Urothelium cell line (cell line): ENCODE results near the gene PRSS48.
"Not testable (repeated sequence)": the region's sequence is repeated elsewhere in the genome, so short reads cannot be mapped to it uniquely, and the experiment has no call there.

Source experiments
- DNase-seq: peaks from one replicate; pipeline ENCODE4 v3.0.0; 2011; ENCODE audit warnings: low spot score, mixed read lengths
- FAIRE-seq: peaks from 2 replicates; lab custom pipeline; 2011; peaks lifted over from hg19 to GRCh38; lab: Jason Lieb, UNC

The PRSS48 gene, protein sequence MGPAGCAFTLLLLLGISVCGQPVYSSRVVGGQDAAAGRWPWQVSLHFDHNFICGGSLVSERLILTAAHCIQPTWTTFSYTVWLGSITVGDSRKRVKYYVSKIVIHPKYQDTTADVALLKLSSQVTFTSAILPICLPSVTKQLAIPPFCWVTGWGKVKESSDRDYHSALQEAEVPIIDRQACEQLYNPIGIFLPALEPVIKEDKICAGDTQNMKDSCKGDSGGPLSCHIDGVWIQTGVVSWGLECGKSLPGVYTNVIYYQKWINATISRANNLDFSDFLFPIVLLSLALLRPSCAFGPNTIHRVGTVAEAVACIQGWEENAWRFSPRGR

DNA sequence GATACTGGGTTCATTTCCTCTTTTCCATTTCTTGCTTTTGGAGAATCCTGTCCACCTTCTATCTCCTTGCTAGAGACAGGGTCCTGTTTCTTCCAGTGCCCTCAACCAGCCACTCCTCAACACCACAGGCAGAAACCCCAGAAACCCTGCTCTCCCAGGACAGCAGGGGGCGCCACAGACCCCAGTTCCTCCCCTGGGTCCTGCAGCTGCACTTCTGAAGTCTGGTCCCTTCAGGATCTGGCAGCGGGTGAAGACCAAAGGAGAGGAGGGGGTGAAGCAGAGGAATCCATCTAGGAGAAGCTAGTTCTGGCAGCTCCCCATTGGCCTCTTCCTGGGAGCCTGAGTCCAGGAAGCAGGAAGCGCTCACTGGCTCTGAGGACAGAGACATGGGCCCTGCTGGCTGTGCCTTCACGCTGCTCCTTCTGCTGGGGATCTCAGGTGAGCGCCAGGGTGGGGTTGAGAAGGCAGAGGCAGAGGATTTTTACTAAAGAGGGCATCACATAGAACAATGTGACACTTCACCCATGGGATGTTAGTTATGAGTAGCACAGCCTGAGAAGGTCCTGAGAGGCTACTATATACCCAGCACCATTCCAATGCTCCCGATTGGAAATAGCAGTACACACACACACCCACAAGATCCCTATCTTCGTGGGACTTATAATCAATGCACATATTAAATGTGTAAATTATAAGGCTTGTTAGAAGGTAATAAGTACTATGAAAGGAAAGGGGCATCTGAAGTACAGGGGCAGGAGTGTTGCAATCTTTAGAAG is at the start of gene PRSS48:
PRSS48 (plus strand) TSS at position 375 of the 776 bp plus-strand sequence; CDS start at position 387, 12 bp downstream.
- no peak for FAIRE-seq
- peak; percentile 53 for DNase-seq

DNA sequence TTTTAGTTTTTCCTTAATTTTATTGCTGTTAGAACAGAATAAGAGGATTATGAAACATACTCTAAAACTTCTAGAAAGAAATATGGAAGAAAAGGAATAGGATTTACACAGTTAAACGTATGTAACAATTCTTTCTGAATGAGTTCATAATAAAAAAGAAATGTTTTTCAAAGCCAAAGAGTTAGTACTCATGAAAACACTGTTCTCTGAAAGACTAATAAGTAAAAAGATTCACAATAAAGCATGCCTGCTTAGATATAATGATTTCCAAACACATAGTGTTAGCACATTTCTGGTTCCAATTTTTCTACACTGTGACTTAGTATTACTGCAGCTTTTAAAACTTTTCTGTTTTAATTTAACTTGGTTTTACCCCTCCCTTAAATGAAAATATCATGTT is 49.8 kb upstream of the PRSS48 start:
- FAIRE-seq, result no peak

DNA sequence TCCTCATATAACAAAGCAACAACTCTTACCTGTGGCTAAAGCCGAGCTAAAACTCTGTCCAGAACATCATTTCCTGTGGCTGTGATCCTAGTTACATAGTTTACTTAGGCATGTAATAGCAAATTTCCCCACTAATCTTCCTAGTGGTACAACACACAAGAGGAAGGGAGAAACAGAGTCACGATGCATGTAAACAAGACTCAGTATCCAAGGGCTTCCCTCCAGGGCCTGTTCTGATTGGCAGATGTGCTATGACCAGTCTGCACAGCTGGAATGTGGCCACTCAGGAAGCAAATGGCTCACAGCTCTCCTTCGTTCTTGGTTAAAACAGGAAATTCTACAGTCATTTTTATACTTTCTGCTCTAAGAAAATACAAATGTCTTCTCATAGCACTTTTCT is 49.2 kb upstream of the PRSS48 start:
- FAIRE-seq, result no peak
- DNase-seq, result peak; percentile 23

More for the DNA sequence above, 49.8 kb upstream of the PRSS48 start:
- DNase-seq, result no peak

DNA sequence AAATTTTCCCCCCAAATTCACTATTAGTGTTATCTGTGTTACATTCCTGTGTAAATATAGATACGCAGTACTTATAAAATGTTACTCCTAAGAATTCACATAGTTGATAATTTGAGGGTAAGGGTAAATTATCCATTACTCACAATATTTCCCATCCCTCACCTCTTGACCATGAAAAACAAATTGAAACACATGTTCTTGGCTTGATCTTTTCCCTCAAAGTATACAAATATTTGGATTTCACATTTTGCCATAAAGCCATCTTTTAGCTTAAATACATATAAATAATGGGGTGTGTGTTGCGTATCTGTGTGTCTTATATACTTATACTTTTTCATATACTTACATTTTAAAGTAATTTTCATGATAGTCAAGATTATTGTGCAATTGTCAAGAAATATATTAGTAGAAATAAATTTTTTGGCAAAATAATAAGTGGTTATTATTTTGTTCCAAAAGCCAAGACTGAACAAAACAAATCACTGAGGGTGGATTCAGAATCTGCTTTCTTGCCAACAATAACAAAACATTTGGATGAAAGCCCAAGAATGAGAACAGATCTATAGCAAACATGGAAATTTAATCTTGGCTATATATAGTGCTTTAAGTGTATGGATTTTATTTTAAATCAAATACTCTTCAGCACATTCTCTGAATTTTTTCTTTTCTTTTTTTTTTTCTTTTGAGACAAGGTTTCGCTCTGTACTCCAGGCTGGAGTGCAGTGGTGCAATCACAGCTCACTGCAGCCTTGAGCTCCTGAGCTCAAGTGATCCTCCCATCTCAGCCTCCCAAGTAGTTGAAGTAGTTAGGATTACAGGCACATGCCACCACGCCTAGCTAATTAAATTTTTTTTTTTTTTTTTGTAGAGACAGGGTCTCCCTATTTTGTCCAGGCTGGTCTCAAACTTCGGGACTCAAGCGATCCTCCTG is 48.5 kb upstream of the PRSS48 start:
- no peak for DNase-seq

DNA sequence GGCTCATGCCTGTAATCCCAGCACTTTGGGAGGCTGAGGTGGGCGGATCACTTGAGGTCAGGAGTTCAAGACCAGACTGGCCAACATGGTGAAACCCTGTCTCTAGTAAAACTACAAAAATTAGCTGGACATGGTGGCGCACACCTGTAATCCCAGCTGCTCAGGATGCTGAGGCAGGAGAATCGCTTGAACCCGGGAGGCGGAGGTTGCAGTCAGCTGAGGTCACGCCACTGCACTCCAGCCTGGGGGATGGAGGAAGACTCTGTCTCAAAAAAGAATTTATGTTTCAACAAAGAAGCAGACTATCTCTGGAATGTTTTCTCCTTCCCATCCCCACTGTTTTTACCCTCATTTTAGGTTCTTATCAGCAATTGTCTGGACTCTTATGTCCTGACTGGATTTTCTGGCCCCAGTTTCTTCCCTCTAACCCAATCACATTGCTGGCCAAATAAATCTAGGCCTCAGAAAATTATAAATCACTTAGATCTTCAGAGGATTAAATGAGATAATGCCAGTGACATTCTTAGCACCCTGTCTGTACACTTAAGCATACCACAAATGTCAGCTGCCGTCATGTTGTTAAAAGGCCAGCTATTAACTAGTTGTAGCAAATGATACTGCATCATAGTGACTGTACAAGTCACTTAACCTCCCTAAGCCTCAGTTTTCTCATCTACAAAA is 44.9 kb upstream of the PRSS48 start:
- DNase-seq (no peak), FAIRE-seq (no peak)

More for the DNA sequence above, 48.5 kb upstream of the PRSS48 start:
- FAIRE-seq, result no peak

DNA sequence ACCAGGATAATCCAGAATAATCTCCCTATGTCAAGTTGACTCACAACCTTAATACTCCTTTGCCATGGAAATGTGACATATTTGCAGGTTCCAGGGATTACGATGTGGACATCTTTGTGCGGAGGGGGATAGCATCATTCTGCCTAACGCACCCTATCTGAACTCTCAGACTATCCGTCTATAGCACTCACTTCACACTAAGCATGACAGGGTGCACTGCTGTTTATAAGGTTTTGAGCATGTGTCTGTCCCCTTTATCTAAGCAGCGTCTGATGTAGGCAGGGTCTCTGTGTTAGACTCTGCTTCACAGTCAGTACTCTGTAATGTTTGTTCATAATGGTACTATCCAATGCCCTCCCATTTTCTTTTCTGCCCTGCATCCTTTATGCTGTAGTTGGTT is 43.4 kb upstream of the PRSS48 start:
- FAIRE-seq, result no peak
- no peak for DNase-seq

DNA sequence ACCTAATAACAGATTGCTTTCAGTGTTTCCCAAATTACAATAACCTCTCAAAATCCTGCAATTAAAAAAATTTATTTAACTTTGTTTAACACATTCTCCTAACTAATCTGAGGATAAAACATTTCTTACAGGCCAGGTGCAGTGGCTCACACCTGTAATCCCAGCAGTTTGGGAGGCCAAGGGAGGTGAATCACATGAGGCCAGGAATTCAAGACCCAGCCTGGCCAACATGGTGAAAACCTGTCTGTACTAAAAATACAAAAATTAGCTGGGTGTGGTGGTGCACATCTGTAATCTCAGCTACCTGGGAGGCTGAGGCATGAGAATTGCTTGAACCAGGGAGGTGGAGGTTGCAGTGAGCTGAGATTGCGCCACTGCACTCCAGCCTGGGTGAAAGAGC is 41.6 kb upstream of the PRSS48 start:
- FAIRE-seq, DNase-seq: not testable (repeated sequence)

DNA sequence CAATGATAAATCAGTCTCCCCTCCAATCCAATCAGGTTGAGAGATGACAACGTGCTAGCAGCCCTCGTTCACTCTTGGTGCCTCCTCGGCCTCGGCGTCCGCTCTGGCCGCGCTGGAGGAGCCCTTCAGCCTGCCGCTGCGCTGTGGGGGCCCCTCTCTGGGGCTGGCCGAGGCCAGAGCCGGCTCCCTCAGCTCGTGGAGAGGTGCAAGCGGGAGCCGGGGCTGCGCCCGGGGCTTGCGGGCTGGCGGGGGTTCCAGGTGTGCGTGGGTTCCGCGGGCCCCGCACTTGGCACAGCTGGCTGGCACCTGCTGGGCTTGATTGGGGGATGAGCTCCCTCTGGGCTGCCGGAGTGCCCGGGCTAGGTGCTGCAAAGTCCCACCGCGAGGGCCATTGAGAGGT is 40.9 kb upstream of the PRSS48 start:
- FAIRE-seq (no peak), DNase-seq (no peak)

DNA sequence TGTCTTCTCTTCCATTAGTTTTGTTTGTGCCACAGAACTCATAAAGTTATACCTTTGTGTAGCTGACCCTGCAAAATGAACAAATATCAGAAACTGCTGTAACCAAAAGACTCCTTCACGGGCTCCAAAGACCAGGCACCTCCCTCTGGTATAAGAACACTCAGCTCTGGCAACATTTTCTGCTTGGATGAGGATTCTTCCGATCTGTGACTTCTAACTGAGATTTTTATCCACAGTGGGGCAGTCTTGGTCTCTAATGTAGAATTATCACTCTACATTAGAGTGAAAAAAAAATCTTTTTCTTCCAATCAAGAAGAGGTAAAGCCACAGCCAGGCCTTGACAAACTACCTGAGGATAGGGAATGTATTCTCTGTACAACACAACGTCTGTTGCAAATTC is 38.5 kb upstream of the PRSS48 start:
- FAIRE-seq (no peak), DNase-seq (no peak)

DNA sequence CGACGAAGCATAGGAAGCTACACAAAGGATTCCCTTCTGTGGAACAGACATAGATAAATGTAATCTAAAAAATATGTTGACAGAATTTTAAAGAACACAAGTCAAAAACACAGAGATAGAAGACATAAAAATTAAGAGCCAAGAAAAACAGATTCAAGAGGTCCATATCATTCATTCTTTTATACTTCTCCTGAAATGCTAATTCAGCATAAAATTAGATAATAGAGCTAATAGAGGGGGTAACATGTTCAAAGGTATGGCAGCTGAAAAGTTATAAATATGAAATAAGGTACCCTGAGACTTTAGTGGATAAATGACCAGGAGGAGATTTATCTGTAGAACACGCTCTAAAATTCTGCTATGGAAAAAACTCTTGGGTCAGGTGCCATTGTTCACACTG is 37.4 kb upstream of the PRSS48 start:
- DNase-seq (no peak), FAIRE-seq (no peak)

DNA sequence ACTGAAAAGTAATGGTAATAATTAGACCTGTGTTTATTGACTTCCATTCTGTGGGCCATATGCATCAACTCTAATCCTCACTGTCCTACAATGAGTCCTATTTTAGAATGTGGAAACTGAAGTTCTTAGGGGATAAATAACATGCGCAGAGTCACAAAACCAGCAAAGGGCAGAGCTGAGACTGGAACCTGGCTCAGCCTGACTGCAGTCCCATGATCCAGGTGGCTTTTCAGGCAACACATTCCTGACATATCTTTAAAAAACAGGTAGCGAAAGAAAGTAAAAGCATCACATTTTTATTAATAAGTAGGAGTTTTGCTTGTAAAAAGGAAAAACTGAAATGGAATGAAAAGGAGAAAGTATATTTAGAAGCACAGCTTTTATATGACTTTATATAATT is 34.7 kb upstream of the PRSS48 start:
- DNase-seq (no peak), FAIRE-seq (no peak)

DNA sequence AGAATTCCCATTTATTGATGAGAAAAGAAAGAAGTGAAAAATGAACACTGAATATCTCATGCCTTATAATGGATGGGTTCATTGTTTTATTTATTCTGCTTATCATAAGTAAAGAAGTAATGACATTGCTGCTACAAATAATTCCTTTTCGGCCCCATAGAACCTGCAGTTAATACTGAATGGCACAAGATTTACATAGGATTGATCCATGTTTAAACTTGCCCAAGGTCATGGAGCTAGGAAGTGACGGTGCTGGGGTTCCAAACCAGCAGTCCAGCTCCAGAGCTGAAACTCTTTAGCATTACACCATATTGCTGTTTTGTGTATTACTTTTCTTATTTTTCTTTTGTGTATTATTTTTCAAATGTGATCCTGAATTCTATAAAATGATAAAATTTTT is 30.2 kb upstream of the PRSS48 start:
- DNase-seq (no peak), FAIRE-seq (no peak)

DNA sequence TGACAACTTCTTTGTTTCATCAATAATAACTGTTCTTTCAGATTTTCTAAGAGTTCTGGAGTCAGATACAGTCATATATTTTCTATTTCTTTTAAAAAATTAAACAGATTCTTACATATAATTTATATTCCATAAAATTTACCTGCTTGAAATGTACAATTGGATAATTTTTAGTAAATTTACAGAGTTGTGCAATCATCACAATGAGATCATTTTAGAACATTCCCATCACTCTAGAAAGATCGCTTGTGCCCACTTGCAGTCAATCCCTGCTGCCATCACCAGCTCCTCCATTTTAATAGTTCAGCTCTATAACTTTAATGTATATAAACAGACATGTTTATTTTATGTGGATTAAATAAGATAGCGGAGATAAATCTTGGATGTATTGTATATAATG is 29.6 kb upstream of the PRSS48 start:
- FAIRE-seq, result no peak

DNA sequence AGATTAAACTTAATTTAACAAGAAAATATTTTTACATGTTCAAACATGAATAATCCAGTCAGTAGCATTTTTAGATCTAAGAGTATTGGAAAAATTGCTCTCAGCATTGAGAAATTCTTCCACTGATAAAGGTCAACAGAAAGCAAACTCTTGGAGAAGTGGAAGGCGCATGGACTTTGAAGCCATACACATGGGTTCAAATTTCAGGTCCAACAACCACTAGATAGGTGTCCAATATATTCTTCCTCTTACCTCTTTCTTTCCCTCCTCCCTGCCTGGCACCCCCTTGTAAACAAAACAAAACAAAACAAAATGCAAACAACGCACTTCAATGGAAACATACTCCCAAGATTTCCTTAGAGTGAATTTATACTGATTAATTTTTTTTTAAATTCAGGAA is 28.4 kb upstream of the PRSS48 start:
- FAIRE-seq, result no peak
- no peak for DNase-seq

More for the DNA sequence above, 29.6 kb upstream of the PRSS48 start:
- DNase-seq, result no peak

DNA sequence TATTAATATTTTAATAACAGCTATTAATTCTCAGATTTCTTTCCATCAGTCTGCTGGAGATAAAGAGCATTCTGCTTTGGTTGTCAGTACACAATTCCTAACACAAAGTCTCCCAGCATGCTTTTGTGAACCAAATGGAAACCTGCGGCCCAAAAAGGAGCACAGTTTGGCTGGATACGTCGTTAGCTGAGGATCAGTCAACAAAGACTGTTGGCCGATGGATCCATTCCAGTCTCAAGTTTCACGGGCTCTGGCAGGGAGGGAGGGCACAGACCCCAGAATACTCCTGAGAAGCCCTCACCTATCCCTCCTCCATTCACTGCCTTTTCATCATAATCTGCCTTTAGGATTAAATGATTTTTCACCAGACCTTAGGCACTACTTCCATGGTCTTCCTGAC is 26.3 kb upstream of the PRSS48 start:
- no peak for DNase-seq
- no peak for FAIRE-seq

DNA sequence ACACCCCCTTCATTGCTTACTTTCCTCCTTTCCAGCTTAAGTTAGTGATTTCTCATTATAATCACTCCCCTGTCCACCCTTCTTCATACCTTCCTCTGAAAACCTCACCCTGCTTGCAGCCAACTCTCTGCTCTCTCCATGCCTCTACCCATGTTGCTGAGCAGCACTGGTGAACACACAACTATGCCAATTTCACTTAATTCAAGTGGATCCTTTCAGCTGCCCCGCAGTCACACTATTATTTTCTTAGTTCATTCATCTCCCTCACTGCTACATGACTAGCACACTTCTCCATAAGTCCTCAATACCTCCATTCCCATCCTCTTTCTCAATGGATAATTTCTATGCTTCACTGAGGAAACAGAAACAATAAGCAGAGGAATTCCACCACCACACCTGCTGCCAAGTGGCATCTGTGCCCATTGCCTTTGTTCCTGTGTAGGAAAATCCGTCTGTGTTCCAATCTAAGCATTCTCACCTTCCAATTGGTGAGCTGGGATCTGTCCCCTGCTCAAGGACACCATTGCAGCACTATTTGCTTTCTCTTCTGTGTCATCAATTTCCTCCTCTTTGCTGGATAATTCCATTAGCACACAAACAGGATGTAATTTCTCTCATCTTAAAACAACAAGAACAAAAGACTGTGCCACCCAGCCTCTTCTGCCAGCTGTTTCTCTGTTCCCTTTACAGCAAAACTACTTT is 25.2 kb upstream of the PRSS48 start:
- FAIRE-seq (no peak), DNase-seq (no peak)

DNA sequence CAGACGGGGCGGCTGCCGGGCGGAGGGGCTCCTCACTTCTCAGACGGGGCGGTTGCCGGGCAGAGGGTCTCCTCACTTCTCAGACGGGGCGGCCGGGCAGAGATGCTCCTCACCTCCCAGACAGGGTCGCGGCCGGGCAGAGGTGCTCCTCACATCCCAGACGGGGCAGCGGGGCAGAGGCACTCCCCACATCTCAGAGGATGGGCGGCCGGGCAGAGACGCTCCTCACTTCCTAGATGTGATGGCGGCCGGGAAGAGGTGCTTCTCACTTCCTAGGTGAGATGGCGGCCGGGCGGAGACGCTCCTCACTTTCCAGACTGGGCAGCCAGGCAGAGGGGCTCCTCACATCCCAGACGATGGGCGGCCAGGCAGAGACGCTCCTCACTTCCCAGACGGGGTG is 21.7 kb upstream of the PRSS48 start:
- not testable (repeated sequence) for FAIRE-seq

DNA sequence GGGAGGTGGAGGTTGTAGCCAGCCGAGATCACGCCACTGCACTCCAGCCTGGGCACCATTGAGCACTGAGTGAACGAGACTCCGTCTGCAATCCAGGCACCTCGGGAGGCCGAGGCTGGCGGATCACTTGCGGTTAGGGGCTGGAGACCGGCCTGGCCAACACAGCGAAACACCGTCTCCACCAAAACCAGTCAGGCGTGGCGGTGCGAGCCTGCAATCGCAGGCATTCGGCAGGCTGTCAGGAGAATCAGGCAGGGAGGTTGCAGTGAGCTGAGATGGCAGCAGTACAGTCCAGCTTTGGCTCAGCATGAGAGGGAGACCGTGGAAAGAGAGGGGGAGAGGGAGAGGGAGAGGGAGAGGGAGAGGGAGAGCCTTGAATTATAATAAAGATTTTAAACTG is 21.3 kb upstream of the PRSS48 start:
- not testable (repeated sequence) for FAIRE-seq

More for the DNA sequence above, 21.7 kb upstream of the PRSS48 start:
- not testable (repeated sequence) for DNase-seq

DNA sequence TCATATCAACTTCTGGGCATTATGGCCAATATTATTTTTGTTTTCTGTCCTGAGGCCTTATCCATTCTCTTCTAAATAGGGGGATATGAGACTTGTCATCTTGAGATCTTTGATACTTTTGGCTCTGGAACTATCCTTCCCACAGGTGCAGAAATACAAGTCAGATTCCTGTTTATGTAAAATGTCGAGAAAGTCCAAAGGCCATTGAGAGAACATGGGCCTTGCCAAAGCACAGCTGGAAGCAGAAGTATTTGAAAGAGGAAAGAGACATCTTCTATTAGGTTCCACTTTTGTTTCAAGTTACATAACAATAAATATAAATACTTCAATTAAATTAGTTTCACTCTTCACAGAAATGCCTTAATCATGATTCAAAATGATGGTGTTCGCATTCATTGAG is 20.8 kb upstream of the PRSS48 start:
- DNase-seq, result no peak
- FAIRE-seq, result no peak

More for the DNA sequence above, 21.3 kb upstream of the PRSS48 start:
- not testable (repeated sequence) for DNase-seq

DNA sequence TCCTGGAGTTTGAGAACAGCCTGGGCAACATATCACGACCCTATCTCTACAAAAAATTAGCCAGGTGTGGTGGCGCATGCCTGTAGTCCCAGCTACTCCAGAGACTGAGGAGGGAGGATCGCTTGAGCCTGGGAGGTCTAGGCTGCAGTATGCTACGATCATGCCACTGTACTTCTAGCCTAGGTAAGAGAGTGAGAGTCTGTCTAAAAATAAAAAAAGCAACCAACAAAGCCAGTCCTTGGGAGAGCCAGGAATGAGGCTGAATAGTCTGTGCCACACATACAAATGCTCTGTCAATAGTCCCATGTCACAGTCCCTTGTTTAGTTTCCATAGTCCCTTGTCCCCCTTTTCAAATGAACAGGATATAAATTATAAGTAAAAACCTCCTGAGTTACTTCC is 19.3 kb upstream of the PRSS48 start:
- FAIRE-seq (no peak), DNase-seq (no peak)
